WI38 (cell line): ENCODE measurements around the gene FDPS.

ENCODE experiments used
- H3K4me3 ChIP-seq: 2 replicates; pipeline ENCODE4 v1.5.1; 2011; ENCODE audit warnings: low read depth, mild to moderate bottlenecking, control low read depth, low read length
- CTCF ChIP-seq: IDR thresholded peaks from 2 replicates; pipeline ENCODE4 v1.5.1; 2012; ENCODE audit warnings: low read depth, mild to moderate bottlenecking, control low read depth, low read length

The FDPS gene

GRCh38 chr1:155277902-155278688, 30.6 kb upstream of the FDPS start:
- TF ChIP-seq CTCF, result peak; percentile 12; the same call in 1 of the 2 replicates
- peak overlapping the region; percentile 70 for H3K4me3 ChIP-seq

- H3K4me3 ChIP-seq, result no peak overlapping the region
These were observed 29.9 kb upstream of the FDPS start for GRCh38 chr1:155278689-155279160.

GRCh38 chr1:155279268-155279667, 29.4 kb upstream of the FDPS start:
- no peak for TF ChIP-seq CTCF
- no peak overlapping the region for H3K4me3 ChIP-seq

More at GRCh38 chr1:155278689-155279160, 29.9 kb upstream of the FDPS start:
- no peak for TF ChIP-seq CTCF

GRCh38 chr1:155282488-155283091, 26.1 kb upstream of the FDPS start:
- TF ChIP-seq CTCF, result no peak
- H3K4me3 ChIP-seq, result no peak overlapping the region

GRCh38 chr1:155284476-155284875, 24.2 kb upstream of the FDPS start:
- no peak for TF ChIP-seq CTCF
- H3K4me3 ChIP-seq, result no peak overlapping the region

- TF ChIP-seq CTCF, result no peak
- H3K4me3 ChIP-seq, result no peak overlapping the region
These were observed 23.6 kb upstream of the FDPS start for GRCh38 chr1:155285063-155285462.

- H3K4me3 ChIP-seq, result no peak overlapping the region
- no peak for TF ChIP-seq CTCF
These were observed 23.0 kb upstream of the FDPS start for GRCh38 chr1:155285631-155286044.
